ENCODE results near the gene RREB1. TPM values are rescaled to one million over a fixed set of nuclear protein-coding genes. Genes with fewer than 3 reads are reported as not detected.

The RREB1 gene
- total and polyA plus RNA-seq, 2 experiments from 2014 or later, result 8.5 to 25.5 TPM

DNA sequence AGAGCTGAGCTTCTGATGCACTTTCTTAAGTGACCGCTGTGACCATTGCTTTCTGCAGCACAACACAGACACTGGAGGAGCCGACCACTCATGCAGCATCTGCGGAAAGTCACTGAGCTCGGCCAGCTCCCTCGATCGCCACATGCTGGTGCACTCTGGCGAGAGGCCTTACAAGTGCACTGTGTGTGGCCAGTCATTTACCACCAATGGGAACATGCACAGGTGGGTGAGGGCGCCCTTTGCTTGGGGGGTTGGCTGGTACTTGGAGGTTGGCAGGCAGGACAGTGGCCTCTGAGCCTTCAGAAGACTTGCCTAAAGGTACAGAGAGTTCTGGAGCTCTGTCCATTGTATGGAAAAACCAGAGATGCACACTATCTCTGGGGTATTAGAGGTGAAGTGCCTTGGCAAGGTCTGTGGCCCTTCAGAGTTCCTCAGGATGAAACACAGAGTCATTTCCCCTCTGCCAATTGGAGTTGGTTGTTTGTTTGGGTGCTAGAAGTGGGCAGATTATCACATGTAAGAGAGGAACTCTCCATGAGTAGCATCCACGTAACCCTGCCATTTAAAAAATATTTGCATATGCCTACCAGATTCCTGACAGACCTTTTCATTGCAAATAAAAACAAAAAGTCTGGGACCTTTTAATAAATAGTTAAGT lies 81.5 kb downstream of the RREB1 start:
- TF ChIP-seq, protein P1, sequence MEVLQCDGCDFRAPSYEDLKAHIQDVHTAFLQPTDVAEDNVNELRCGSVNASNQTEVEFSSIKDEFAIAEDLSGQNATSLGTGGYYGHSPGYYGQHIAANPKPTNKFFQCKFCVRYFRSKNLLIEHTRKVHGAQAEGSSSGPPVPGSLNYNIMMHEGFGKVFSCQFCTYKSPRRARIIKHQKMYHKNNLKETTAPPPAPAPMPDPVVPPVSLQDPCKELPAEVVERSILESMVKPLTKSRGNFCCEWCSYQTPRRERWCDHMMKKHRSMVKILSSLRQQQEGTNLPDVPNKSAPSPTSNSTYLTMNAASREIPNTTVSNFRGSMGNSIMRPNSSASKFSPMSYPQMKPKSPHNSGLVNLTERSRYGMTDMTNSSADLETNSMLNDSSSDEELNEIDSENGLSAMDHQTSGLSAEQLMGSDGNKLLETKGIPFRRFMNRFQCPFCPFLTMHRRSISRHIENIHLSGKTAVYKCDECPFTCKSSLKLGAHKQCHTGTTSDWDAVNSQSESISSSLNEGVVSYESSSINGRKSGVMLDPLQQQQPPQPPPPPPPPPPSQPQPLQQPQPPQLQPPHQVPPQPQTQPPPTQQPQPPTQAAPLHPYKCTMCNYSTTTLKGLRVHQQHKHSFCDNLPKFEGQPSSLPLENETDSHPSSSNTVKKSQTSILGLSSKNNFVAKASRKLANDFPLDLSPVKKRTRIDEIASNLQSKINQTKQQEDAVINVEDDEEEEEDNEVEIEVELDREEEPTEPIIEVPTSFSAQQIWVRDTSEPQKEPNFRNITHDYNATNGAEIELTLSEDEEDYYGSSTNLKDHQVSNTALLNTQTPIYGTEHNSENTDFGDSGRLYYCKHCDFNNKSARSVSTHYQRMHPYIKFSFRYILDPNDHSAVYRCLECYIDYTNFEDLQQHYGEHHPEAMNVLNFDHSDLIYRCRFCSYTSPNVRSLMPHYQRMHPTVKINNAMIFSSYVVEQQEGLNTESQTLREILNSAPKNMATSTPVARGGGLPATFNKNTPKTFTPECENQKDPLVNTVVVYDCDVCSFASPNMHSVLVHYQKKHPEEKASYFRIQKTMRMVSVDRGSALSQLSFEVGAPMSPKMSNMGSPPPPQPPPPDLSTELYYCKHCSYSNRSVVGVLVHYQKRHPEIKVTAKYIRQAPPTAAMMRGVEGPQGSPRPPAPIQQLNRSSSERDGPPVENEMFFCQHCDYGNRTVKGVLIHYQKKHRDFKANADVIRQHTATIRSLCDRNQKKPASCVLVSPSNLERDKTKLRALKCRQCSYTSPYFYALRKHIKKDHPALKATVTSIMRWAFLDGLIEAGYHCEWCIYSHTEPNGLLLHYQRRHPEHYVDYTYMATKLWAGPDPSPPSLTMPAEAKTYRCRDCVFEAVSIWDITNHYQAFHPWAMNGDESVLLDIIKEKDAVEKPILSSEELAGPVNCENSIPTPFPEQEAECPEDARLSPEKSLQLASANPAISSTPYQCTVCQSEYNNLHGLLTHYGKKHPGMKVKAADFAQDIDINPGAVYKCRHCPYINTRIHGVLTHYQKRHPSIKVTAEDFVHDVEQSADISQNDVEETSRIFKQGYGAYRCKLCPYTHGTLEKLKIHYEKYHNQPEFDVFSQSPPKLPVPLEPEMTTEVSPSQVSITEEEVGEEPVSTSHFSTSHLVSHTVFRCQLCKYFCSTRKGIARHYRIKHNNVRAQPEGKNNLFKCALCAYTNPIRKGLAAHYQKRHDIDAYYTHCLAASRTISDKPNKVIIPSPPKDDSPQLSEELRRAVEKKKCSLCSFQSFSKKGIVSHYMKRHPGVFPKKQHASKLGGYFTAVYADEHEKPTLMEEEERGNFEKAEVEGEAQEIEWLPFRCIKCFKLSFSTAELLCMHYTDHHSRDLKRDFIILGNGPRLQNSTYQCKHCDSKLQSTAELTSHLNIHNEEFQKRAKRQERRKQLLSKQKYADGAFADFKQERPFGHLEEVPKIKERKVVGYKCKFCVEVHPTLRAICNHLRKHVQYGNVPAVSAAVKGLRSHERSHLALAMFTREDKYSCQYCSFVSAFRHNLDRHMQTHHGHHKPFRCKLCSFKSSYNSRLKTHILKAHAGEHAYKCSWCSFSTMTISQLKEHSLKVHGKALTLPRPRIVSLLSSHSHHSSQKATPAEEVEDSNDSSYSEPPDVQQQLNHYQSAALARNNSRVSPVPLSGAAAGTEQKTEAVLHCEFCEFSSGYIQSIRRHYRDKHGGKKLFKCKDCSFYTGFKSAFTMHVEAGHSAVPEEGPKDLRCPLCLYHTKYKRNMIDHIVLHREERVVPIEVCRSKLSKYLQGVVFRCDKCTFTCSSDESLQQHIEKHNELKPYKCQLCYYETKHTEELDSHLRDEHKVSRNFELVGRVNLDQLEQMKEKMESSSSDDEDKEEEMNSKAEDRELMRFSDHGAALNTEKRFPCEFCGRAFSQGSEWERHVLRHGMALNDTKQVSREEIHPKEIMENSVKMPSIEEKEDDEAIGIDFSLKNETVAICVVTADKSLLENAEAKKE (CRISPR knock-in tag; IDR thresholded peaks at IDR 0.05), result no peak
- no peak for TF ChIP-seq ZNF114 (CRISPR knock-in tag; IDR thresholded peaks at IDR 0.05)
- TF ChIP-seq, protein P2, sequence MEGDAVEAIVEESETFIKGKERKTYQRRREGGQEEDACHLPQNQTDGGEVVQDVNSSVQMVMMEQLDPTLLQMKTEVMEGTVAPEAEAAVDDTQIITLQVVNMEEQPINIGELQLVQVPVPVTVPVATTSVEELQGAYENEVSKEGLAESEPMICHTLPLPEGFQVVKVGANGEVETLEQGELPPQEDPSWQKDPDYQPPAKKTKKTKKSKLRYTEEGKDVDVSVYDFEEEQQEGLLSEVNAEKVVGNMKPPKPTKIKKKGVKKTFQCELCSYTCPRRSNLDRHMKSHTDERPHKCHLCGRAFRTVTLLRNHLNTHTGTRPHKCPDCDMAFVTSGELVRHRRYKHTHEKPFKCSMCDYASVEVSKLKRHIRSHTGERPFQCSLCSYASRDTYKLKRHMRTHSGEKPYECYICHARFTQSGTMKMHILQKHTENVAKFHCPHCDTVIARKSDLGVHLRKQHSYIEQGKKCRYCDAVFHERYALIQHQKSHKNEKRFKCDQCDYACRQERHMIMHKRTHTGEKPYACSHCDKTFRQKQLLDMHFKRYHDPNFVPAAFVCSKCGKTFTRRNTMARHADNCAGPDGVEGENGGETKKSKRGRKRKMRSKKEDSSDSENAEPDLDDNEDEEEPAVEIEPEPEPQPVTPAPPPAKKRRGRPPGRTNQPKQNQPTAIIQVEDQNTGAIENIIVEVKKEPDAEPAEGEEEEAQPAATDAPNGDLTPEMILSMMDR (conservative IDR thresholded peaks at IDR 0.05; ENCODE audit: low read depth in 2 of 2), result peak in 1 of 2 experiments; percentile 25; a peak in 2 of 4 replicates
- TF ChIP-seq EZH2phosphoT487 (IDR thresholded peaks at IDR 0.05; ENCODE audit: unreplicated experiment), result no peak
- no peak for TF ChIP-seq EZH2 (IDR thresholded peaks at IDR 0.05; ENCODE audit: low read depth, unreplicated experiment)
- no peak for TF ChIP-seq ZNF331 (CRISPR knock-in tag; IDR thresholded peaks at IDR 0.05; ENCODE audit: low read depth)
- H3K27me3 ChIP-seq (ENCODE audit: insufficient read depth), result no peaks in the 10 kb centered on the region
- Mint-ChIP-seq H3K27me3 (ENCODE audit: insufficient read depth, low read depth, poor library complexity) (peaks cover 3% of the 10 kb centered on the region), H3K9me3 (no peaks in the 10 kb centered on the region), H3K27ac (peak overlapping the region; percentile 68), H3K4me3 (no peak overlapping the region), H3K4me1 (no peaks in the 10 kb centered on the region; the same call in none of the 3 replicates), H3K36me3 (ENCODE audit: low read depth) (peaks cover 29% of the 10 kb centered on the region)
- ATAC-seq, result peak; percentile 27; the same call in 2 of the 3 replicates
- 0 out of 2 replicates have a peak overlapping the region, but pooled peaks have one; percentile 39 for H3K27ac ChIP-seq (ENCODE audit: low read depth)
- H2AFZ ChIP-seq, result no peak overlapping the region
- H3K36me3 ChIP-seq (ENCODE audit: insufficient read depth), result no peaks in the 10 kb centered on the region; the same call in 1 of the 2 replicates
- DNase-seq (ENCODE audit: low spot score), result no peak
- no peaks in the 10 kb centered on the region for H3K9me2 ChIP-seq (ENCODE audit: insufficient read depth)
- H3K79me2 ChIP-seq (replicated peaks; ENCODE audit: insufficient read depth), result no peaks in the 10 kb centered on the region; the same call in 1 of the 2 replicates
- no peaks in the 10 kb centered on the region for H4K20me1 ChIP-seq (replicated peaks; ENCODE audit: insufficient read depth)
- H3K4me2 ChIP-seq, result no peak overlapping the region
- no peaks in the 10 kb centered on the region for H3F3A ChIP-seq (replicated peaks; ENCODE audit: low read depth)
- H3K4me3 ChIP-seq, result no peak overlapping the region
- H3K4me1 ChIP-seq (ENCODE audit: insufficient read depth), result no peaks in the 10 kb centered on the region

Measured in GM23338 (cell line).